IMR-90 (cell line): Measurements from ENCODE around the gene NEO1. TPM values are rescaled to one million over a fixed set of nuclear protein-coding genes. Genes with fewer than 3 reads are reported as not detected.
A peak's percentile ranks its signal among the peaks of the same experiment; 100 is the strongest.

Experiments
- ATAC-seq: fragments of 200-7000 bp; cut with Tn5 transposase; 2 replicates; pipeline ENCODE4 v1.9.1; 2020; ENCODE audit warnings: low read depth, mild to moderate bottlenecking, moderate library complexity
- BruUV-seq: library from RNA; stranded (reverse); fragments of 400-500 nt; replicated peaks from 2 replicates; lab custom pipeline; 2021; lab: Mats Ljungman, UMichigan
- CTCF ChIA-PET: fragments of 300-600 bp; formaldehyde crosslinking; extraction: SDS; loops from one replicate; lab custom pipeline; 2021; ENCODE audit warnings: antibody characterized with exemption; lab: Yijun Ruan, JAX
- POLR2A ChIA-PET: fragments of 300-600 bp; sonication (Branson Sonifier 250); formaldehyde crosslinking; loops from one replicate; lab custom pipeline; 2022; ENCODE audit warnings: antibody characterized with exemption; ENCODE audit not compliant: unreplicated experiment; lab: Charles Lee
- DNase-seq: peaks from one replicate; pipeline ENCODE4 v3.0.0; 2013
- H2AFZ ChIP-seq: replicated peaks from 2 replicates; pipeline ENCODE3; 2013; ENCODE audit warnings: low read length, mild to moderate bottlenecking; ENCODE audit not compliant: poor library complexity
- H2AK5ac ChIP-seq: 2 replicates; pipeline ENCODE4 v1.6.1; 2013; ENCODE audit warnings: low read depth, low read length, inconsistent platforms
- H2AK9ac ChIP-seq: replicated peaks from 2 replicates; pipeline ENCODE3; 2013; ENCODE audit warnings: mild to moderate bottlenecking, low read depth, low read length, moderate library complexity; ENCODE audit not compliant: poor library complexity
- H2BK120ac ChIP-seq: 2 replicates; pipeline ENCODE4 v1.6.1; 2013; ENCODE audit warnings: low read depth, low read length, inconsistent platforms
- H2BK15ac ChIP-seq: 3 replicates; pipeline ENCODE4 v1.6.1; 2013; ENCODE audit warnings: low read depth, low read length, inconsistent platforms
- H2BK20ac ChIP-seq: 2 replicates; pipeline ENCODE4 v1.6.1; 2013; ENCODE audit warnings: low read depth, mild to moderate bottlenecking, inconsistent platforms, low read length, moderate library complexity
- H2BK5ac ChIP-seq: 2 replicates; pipeline ENCODE4 v1.6.1; 2013; ENCODE audit warnings: mild to moderate bottlenecking, low read depth, low read length, inconsistent platforms; ENCODE audit not compliant: poor library complexity, severe bottlenecking
- H3K14ac ChIP-seq: replicated peaks from 2 replicates; pipeline ENCODE4 v1.6.1; 2013; ENCODE audit warnings: low read depth, low read length, inconsistent platforms
- H3K18ac ChIP-seq: 2 replicates; pipeline ENCODE4 v1.6.1; 2013; ENCODE audit warnings: low read depth, low read length, control low read depth
- H3K23ac ChIP-seq: 2 replicates; pipeline ENCODE4 v1.6.1; 2013; ENCODE audit warnings: low read depth, low read length, inconsistent platforms
- H3K27ac ChIP-seq: 2 replicates; pipeline ENCODE4 v1.5.1; 2013; ENCODE audit warnings: mild to moderate bottlenecking, control low read depth, low read length; ENCODE audit not compliant: insufficient read depth
- H3K27me3 ChIP-seq: 2 replicates; pipeline ENCODE4 v1.6.1; 2013; ENCODE audit warnings: low read length; ENCODE audit not compliant: control insufficient read depth, insufficient read depth
- H3K36me3 ChIP-seq: 2 replicates; pipeline ENCODE4 v1.6.1; 2013; ENCODE audit warnings: low read length, mixed read lengths; ENCODE audit not compliant: control insufficient read depth, insufficient read depth
- H3K4ac ChIP-seq: 2 replicates; pipeline ENCODE4 v1.6.1; 2013; ENCODE audit warnings: low read depth, low read length, inconsistent platforms
- H3K4me1 ChIP-seq: 2 replicates; pipeline ENCODE4 v1.6.1; 2013; ENCODE audit warnings: low read length, mixed read lengths; ENCODE audit not compliant: control insufficient read depth, insufficient read depth
- H3K4me2 ChIP-seq: 2 replicates; pipeline ENCODE4 v1.6.1; 2013; ENCODE audit warnings: low read depth, mild to moderate bottlenecking, control low read depth, low read length, moderate library complexity
- H3K4me3 ChIP-seq: 2 replicates; pipeline ENCODE4 v1.5.1; 2013; ENCODE audit warnings: low read depth, mild to moderate bottlenecking, control low read depth, low read length, moderate library complexity; ENCODE audit not compliant: insufficient read depth
- H3K56ac ChIP-seq: 2 replicates; pipeline ENCODE4 v1.6.1; 2013; ENCODE audit warnings: low read length, inconsistent platforms; ENCODE audit not compliant: insufficient read depth; ENCODE audit errors: extremely low read depth
- H3K79me1 ChIP-seq, 2 experiments: 2 replicates each; pipeline ENCODE4 v1.6.1; 2013; ENCODE audit warnings: low read length in 2 of 2, inconsistent platforms in 1 of 2, low read depth in 1 of 2
- H3K9ac ChIP-seq: 2 replicates; pipeline ENCODE4 v1.6.1; 2013; ENCODE audit warnings: low read depth, low read length, control low read depth
- H3K9me1 ChIP-seq: 2 replicates; pipeline ENCODE4 v1.6.1; 2013; ENCODE audit warnings: low read length, inconsistent platforms; ENCODE audit not compliant: insufficient read depth
- H3K9me3 ChIP-seq: 2 replicates; pipeline ENCODE4 v1.6.1; 2013; ENCODE audit warnings: low read length; ENCODE audit not compliant: control insufficient read depth, insufficient read depth
- H4K20me1 ChIP-seq: 2 replicates; pipeline ENCODE4 v1.6.1; 2013; ENCODE audit warnings: low read length, inconsistent platforms; ENCODE audit not compliant: insufficient read depth
- H4K5ac ChIP-seq: 2 replicates; pipeline ENCODE4 v1.6.1; 2013; ENCODE audit warnings: mild to moderate bottlenecking, low read depth, low read length, control low read depth
- H4K8ac ChIP-seq, 2 experiments: 2 replicates each; pipeline ENCODE4 v1.6.1; 2013; ENCODE audit warnings: low read depth in 2 of 2, low read length in 2 of 2, control low read depth in 1 of 2, inconsistent platforms in 1 of 2
- H4K91ac ChIP-seq: 2 replicates; pipeline ENCODE4 v1.6.1; 2013; ENCODE audit warnings: low read depth, low read length, inconsistent platforms; ENCODE audit not compliant: insufficient read depth
- FOS ChIP-seq: fragments of 150-350 bp; IDR thresholded peaks from 2 replicates; pipeline ENCODE4 v1.6.1; 2016; ENCODE audit warnings: low read depth, low read length
- MAFK ChIP-seq: IDR thresholded peaks from 2 replicates; pipeline ENCODE4 v1.6.1; 2012; ENCODE audit warnings: low read depth, low read length, improper control_type of control experiment
- POLR2A ChIP-seq: IDR thresholded peaks from 2 replicates; pipeline ENCODE4 v1.6.1; 2012; ENCODE audit warnings: mild to moderate bottlenecking, low read depth, low read length
- RAD21 ChIP-seq: IDR thresholded peaks from 2 replicates; pipeline ENCODE4 v1.6.1; 2012; ENCODE audit warnings: low read length, improper control_type of control experiment
- RCOR1 ChIP-seq: IDR thresholded peaks from 2 replicates; pipeline ENCODE4 v1.6.1; 2012; ENCODE audit warnings: mild to moderate bottlenecking, low read length, improper control_type of control experiment; ENCODE audit not compliant: insufficient replicate concordance
- WGBS, 2 experiments: methylation state at CpG; one replicate each; pipeline versions ENCODE4 v1.1.5 to v1.1.7; 2013; ENCODE audit warnings: missing lambda C conversion rate in 2 of 2; ENCODE audit not compliant: insufficient read length in 1 of 2; ENCODE audit errors: extremely low coverage in 2 of 2; 5-methylcytosine and 5-hydroxymethylcytosine counted together
- dilution Hi-C: fragments of 300-500 bp; cut with HindIII; formaldehyde crosslinking; loops from one replicate; pipeline ENCODE4 v1.14.3; 2018; ENCODE audit warnings: low sequenced_read_pairs; ENCODE audit not compliant: unreplicated experiment
- in situ Hi-C: fragments of 300-500 bp; cut with MboI; formaldehyde crosslinking; loops from 3 replicates; pipeline ENCODE4 v1.14.3; 2019; ENCODE audit warnings: low sequenced_read_pairs, inconsistent platforms, mixed read lengths
- intact Hi-C: fragments of 100-400 bp; cut with micrococcal nuclease; formaldehyde crosslinking; loops from 2 replicates; pipeline ENCODE4 v1.10.0; 2022
- polyA plus RNA-seq, 3 experiments: library from polyadenylated mRNA; depleted of rRNA; stranded (reverse); fragments of >200 nt; gene quantifications; 2 replicates each; pipeline ENCODE4 v1.2.3, GENCODE V29; 2012; ENCODE audit warnings: low replicate concordance in 1 of 3
- total RNA-seq: library from RNA; depleted of rRNA; stranded (reverse); fragments of >200 nt; gene quantifications from 2 replicates; pipeline ENCODE4 v1.2.3, GENCODE V29; 2012

The NEO1 gene
- total and polyA plus RNA-seq, 2 of the 4 experiments (the other 2 are of a cell fraction) = 16.3 to 18.5 TPM

- Histone ChIP-seq H3K9ac (no peak overlapping the region), H3K36me3 (no peaks in the 10 kb centered on the region), H2BK5ac (peak overlapping the region; percentile 38), H3K9me1 (no peaks in the 10 kb centered on the region; the same call in 1 of the 2 replicates), H4K8ac (no peak overlapping the region; a peak in 1 of 4 replicates), H4K5ac (no peak overlapping the region), H3K23ac (no peak overlapping the region), H3K9me3 (no peaks in the 10 kb centered on the region), H3K27ac (no peak overlapping the region), H2BK15ac (no peak overlapping the region), H3K27me3 (no peaks in the 10 kb centered on the region), H2AK9ac (no peak overlapping the region), H3K4me1 (peaks cover 16% of the 10 kb centered on the region), H3K18ac (no peak overlapping the region), H3K4me3 (no peak overlapping the region), H2AFZ (no peak overlapping the region), H2AK5ac (no peak overlapping the region), H3K56ac (no peak overlapping the region), H4K91ac (no peak overlapping the region), H2BK120ac (no peak overlapping the region), H3K14ac (no peak overlapping the region), H2BK20ac (no peak overlapping the region), H3K4me2 (no peak overlapping the region), H3K4ac (no peak overlapping the region), H4K20me1 (no peaks in the 10 kb centered on the region), H3K79me1 (no peaks in the 10 kb centered on the region; a peak in 1 of 4 replicates)
- no TSS peak for BruUV-seq
- intact Hi-C loops = no loop called here
- no CpG with 5 or more reads among the region's 2 CpGs for WGBS, 2 experiments
- CTCF ChIA-PET = interaction anchor here (1.2 kb wide), 1 partner anchor 15 kb away, joined by 3 read pairs; no protein-coding TSS in a partner anchor
- dilution Hi-C loops = no loop called here
- POLR2A ChIA-PET = no interaction called here
- DNase-seq = peak; percentile 17
- no peak for TF ChIP-seq RAD21
- no peak for TF ChIP-seq MAFK
- TF ChIP-seq FOS = no peak
- TF ChIP-seq POLR2A = no peak
- TF ChIP-seq RCOR1 = no peak
- in situ Hi-C loops = no loop called here
- ATAC-seq = peak; percentile 91
Observed at GRCh38 chr15:73210630-73211029, 158.4 kb downstream of the NEO1 start.
